ENCODE measurements around the gene SLC6A18. TPM values are rescaled to one million over a fixed set of nuclear protein-coding genes. Genes with fewer than 3 reads are reported as not detected.
"Not testable (repeated sequence)": the region's sequence is repeated elsewhere in the genome, so short reads cannot be mapped to it uniquely, and the experiment has no call there.

Gene SLC6A18
- total RNA-seq, 1 donor from 2014 or later: not detected

DNA sequence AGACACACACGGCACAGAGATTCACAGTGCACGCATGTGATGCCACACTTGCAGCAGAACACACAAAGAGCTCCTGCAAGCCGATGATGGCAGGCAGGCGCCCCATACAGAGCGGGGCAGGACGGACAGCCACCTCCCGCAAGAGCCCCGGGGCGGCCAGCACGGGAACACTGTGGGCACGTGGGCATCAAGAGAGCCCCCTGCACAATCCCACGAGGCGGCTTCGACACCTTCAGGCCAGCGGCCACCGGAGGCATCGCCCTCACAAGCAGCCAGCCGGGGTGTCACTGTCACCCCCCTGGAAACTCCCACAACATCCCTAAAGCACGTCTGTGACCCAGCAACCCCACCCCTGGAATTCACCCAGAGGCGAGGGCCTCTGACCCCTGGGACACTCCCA, 51.7 kb downstream of the SLC6A18 start:
- no peak for DNase-seq

- DNase-seq: no peak
Measured at GRCh38 chr5:1277331-1277730, 52.1 kb downstream of the SLC6A18 start.

- DNase-seq: no peak
Measured at GRCh38 chr5:1277781-1278180, 52.6 kb downstream of the SLC6A18 start.

GRCh38 chr5:1278216-1278615, 53.0 kb downstream of the SLC6A18 start:
- DNase-seq: no peak

- DNase-seq: no peak
Measured at GRCh38 chr5:1278656-1279442, 53.7 kb downstream of the SLC6A18 start.

GRCh38 chr5:1279443-1280151, 54.4 kb downstream of the SLC6A18 start:
- no peak for DNase-seq

GRCh38 chr5:1280177-1281037, 55.2 kb downstream of the SLC6A18 start:
- DNase-seq: no peak

- DNase-seq: no peak
Measured at GRCh38 chr5:1281038-1281882, 56.1 kb downstream of the SLC6A18 start.

- DNase-seq: no peak
Measured at GRCh38 chr5:1282131-1282992, 57.2 kb downstream of the SLC6A18 start.

GRCh38 chr5:1282993-1283728, 58.0 kb downstream of the SLC6A18 start:
- not testable (repeated sequence) for DNase-seq

- not testable (repeated sequence) for DNase-seq
Measured at GRCh38 chr5:1283729-1284041, 58.5 kb downstream of the SLC6A18 start.

DNA sequence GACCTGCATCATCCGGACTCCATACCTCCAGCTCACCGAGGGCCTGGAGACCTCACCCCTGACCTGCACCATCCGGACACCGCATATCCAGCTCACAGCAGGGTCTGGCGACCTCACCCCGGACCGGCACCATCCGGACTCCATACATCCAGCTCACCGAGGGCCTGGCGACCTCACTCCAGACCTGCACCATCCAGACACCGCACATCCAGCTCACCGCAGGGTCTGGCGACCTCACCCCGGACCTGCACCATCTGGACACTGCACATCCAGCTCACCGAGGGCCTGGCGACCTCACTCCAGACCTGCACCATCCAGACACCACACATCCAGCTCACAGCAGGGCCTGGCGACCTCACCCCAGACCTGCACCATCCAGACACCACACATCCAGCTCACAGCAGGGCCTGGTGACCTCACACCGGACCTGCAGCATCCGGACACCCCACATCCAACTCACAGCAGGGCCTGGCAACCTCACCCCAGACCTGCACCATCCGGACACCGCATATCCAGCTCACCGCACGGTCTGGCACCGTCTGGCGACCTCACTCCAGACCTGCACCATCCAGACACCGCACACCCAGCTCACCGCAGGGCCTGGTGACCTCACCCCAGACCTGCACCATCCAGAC, 59.3 kb downstream of the SLC6A18 start:
- DNase-seq: not testable (repeated sequence)

DNA sequence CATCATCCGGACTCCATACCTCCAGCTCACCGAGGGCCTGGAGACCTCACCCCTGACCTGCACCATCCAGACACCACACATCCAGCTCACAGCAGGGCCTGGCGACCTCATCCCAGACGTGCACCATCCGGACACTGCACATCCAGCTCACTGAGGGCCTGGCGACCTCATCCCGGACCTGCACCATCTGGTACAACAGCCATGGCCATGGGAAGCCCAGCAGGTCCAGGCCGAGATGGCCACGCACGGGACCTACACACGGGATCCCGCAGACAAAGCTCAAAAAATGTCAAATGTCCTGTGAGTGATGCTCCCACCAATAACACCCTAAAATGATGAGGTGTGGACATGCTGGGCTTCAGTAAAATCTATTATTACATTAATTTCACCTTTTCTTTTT, 60.0 kb downstream of the SLC6A18 start:
- DNase-seq: no peak

GRCh38 chr5:1285883-1286291, 60.7 kb downstream of the SLC6A18 start:
- DNase-seq: no peak

DNA sequence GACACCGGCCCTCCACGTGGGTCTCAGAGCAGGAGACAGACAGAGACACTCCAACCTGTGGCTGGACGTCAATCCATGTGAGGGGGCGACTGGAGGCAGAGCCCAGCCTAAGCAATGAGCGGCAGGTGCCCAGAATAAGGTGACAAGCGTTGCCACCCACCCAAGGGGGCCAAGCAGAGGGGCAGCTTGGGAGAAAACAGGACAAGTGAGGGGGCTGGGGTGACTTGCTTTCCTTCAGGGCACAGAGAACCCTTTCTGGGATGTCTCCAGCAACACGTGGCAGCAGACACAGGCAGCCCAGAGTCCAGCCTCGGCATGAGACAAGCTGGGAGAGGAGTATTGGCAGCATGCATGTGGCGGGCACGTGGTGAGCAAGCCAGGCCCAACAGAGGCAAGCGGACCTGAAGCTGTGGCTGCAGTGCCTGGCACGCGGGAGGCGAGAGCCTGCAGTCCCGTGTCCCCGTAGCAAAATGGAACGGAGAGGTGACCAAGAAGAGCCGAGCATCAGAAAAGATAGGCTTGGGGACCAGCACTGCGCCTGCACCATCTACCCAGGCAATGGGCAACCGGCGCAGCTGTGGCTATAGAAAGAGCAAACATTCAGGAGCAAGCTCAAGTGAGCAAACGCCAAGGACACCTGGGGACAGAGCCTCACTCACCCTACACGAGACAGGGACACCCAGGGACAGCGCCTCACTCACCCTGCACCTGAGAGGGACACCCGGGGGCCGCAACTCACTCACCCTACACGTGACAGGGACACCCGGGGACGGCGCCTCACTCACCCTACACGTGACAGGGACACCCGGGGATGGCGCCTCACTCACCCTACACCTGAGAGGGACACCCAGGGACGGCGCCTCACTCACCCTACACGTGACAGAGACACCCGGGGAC, 63.5 kb downstream of the SLC6A18 start:
- DNase-seq: no peak

DNA sequence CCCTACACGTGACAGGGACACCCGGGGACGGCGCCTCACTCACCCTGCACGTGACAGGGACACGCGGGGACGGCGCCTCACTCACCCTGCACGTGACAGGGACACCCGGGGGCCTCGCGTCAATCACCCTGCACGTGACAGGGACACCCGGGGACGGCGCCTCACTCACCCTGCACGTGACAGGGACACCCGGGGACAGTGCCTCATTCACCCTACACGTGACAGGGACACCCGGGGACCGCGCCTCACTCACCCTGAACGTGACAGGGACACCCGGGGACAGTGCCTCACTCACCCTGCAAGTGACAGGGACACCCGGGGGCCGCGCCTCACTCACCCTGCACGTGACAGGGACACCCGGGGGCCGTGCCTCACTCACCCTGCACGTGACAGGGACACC, 64.4 kb downstream of the SLC6A18 start:
- DNase-seq: not testable (repeated sequence)

DNA sequence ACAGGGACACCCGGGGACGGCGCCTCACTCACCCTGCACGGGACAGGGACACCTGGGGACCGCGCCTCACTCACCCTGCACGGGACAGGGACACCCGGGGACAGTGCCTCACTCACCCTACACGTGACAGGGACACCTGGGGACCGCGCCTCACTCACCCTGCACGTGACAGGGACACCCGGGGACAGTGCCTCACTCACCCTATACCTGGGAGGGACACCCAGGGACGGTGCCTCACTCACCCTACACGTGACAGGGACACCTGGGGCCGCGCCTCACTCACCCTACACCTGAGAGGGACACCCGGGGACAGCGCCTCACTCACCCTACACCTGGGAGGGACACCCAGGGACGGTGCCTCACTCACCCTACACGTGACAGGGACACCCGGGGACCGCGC, 65.8 kb downstream of the SLC6A18 start:
- not testable (repeated sequence) for DNase-seq

DNA sequence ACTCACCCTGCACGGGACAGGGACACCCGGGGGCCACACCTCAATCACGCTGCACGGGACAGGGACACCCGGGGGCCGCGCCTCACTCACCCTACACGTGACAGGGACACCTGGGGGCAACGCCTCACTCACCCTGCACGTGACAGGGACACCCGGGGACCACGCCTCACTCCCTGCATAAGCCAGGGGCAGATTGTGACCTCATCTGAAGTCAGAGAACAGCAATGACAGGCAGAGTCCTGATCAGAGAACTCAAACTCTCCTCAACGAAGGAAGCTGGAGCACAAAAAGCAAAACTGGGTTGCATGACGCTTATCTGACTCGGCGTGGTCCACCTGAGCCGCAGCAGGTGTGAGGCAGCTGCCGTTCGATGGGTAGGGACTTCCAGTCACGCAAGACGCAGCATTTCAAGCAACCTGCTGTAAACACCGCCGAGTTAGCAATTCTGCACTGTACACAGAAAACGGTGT, 66.5 kb downstream of the SLC6A18 start:
- no peak for DNase-seq

GRCh38 chr5:1292139-1292538, 67.0 kb downstream of the SLC6A18 start:
- DNase-seq: no peak
